A673 (cell line): ENCODE measurements around the gene IER5.

Experiments used
- EZH2 ChIP-seq: fragments of 200-600 bp; sonication (generic); IDR thresholded peaks from 2 replicates; pipeline ENCODE4 v1.6.1; 2017; ENCODE audit warnings: borderline replicate concordance, low read depth, mild to moderate bottlenecking, mixed read lengths, antibody characterized with exemption, low read length; ENCODE audit not compliant: poor library complexity, severe bottlenecking
- TF ChIP-seq, protein P1 (sequence below): fragments of 300-800, 200-600 bp; sonication (generic); conservative IDR thresholded peaks from 2 replicates; pipeline ENCODE4 v1.5.1; 2017; ENCODE audit warnings: low read depth, mild to moderate bottlenecking, antibody characterized with exemption, low read length, moderate library complexity, mixed read lengths

- TF ChIP-seq, protein P1, sequence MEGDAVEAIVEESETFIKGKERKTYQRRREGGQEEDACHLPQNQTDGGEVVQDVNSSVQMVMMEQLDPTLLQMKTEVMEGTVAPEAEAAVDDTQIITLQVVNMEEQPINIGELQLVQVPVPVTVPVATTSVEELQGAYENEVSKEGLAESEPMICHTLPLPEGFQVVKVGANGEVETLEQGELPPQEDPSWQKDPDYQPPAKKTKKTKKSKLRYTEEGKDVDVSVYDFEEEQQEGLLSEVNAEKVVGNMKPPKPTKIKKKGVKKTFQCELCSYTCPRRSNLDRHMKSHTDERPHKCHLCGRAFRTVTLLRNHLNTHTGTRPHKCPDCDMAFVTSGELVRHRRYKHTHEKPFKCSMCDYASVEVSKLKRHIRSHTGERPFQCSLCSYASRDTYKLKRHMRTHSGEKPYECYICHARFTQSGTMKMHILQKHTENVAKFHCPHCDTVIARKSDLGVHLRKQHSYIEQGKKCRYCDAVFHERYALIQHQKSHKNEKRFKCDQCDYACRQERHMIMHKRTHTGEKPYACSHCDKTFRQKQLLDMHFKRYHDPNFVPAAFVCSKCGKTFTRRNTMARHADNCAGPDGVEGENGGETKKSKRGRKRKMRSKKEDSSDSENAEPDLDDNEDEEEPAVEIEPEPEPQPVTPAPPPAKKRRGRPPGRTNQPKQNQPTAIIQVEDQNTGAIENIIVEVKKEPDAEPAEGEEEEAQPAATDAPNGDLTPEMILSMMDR: peak; percentile 64
- no peak for TF ChIP-seq EZH2
These were observed 4.5 kb upstream of the IER5 start for GRCh38 chr1:181083842-181084605.
